KBM-7 (cell line): Measurements from ENCODE around the gene MOV10.

Experiments used
- DNase-seq: peaks from one replicate; pipeline ENCODE4 v3.0.0-alpha.2; 2015
- in situ Hi-C: fragments of 300-500 bp; cut with MboI; formaldehyde crosslinking; loops from 2 replicates; pipeline ENCODE4 v1.14.3; 2020; ENCODE audit warnings: low sequenced_read_pairs, low pct_unique_long_range_greater_than_20kb, mixed read lengths

Gene MOV10

DNA sequence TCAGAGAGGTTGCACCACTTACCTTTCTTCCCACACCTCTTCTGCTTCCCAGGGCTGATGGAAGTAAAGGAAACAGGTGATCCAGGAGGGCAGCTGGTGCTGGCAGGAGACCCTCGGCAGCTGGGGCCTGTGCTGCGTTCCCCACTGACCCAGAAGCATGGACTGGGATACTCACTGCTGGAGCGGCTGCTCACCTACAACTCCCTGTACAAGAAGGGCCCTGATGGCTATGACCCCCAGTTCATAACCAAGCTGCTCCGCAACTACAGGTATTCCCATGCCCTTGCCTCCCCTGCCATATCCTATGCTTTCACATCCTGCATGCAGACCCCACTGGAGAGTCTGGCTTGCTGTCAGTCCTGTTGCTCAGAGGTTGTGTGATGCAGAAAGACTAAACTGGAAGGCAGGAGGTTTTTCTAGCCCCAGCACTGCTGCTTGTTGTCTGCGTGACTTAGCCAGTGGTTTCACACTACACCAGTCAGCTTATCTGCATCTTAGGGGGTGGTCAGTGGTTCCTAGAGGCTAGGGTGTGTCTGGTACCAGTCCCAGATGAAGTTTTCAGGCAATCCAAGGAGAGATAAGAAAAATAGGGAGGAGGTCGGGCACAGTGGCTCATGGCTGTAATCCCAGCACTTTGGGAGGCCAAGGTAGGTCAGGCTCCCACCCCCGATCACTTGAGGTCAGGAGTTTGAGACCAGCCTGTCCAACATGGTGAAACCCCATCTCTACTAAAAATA lies 22.3 kb downstream of the MOV10 start:
- in situ Hi-C loops = no loop called here
- DNase-seq = no peak

DNA sequence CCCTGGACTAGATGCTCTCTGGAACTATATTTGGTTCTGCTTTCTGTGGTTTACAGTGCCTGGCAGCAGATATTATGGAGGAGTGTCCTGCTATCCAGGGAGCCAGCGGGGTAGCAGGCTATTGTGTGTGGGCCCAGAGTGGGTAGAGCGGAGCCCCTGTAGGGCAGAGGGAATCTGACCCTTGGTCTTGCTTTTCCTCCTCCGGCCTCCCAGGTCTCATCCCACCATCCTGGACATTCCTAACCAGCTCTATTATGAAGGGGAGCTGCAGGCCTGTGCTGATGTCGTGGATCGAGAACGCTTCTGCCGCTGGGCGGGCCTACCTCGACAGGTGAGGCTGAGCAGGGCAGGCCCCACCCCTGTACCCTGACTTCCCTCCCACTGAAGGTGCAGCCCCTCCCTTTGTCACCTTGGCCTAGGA lies 23.3 kb downstream of the MOV10 start:
- in situ Hi-C loops = no loop called here

DNA sequence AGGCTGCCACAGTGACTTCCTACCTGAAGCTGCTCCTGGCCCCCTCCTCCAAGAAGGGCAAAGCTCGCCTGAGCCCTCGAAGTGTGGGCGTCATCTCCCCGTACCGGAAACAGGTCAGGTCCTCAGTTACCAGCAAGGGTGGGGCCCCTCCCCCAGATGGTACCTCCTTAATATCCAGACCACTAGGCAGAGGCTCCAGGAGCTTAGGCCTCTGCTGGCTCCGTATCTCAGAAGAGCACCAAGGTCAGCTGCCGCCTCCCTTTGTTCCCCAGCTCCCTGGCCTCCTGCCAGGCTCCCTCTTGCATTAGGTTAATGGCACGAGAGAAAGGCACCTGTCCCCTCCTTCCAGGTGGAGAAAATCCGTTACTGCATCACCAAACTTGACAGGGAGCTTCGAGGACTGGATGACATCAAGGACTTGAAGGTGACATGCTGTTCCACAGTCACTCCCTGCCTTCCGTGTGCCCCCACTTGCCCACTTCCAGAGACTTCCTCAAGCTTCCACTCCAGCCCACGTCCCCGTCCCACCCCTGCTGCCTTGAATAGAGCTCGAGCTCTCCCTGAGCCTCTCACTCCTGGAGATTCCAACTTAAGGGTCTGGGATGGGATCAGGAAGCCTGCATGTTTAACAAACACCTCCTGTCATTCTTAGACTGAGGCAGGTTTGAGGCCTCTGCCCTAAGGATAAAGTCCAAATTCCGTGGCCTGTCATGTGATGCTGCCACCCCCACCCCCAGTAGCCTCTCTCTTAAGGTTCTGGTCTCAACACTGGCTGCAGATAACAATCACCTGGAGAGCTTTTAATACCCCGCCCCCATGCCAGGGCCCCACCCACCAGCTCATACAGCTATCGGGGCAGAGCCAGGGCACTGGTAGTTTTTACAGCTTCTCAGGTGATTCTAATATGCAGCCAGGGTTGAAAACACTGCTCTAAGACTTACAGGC lies 24.2 kb downstream of the MOV10 start:
- no peak for DNase-seq
- in situ Hi-C loops = no loop called here

More for the DNA sequence above, 23.3 kb downstream of the MOV10 start:
- no peak for DNase-seq

DNA sequence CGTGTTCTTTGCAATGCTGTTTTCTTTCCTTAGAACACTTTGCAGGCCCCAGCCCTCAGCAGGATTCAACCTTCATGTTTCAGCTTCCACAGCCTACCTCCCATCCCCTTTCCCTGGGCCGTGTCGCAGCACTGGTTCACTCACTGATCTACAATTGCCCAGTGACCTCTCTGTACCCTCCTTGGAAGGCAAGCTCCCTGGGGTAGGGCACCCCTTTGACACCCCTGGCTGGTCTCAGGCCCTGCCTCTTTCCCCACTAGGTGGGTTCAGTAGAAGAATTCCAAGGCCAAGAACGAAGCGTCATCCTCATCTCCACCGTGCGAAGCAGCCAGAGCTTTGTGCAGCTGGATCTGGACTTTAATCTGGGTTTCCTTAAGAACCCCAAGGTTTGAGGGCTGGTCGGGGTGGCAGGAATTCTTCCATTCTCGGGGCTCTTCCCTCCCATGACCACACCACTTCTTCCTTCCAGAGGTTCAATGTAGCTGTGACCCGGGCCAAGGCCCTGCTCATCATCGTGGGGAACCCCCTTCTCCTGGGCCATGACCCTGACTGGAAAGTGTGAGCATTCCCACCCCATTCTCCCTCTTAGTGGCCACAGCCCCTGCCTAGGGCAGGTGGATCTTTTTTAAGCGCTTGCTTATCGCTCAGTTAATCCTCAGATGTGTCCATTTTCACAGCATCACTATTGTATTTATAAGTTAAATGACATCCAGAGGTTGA lies 25.1 kb downstream of the MOV10 start:
- in situ Hi-C loops = no loop called here

DNA sequence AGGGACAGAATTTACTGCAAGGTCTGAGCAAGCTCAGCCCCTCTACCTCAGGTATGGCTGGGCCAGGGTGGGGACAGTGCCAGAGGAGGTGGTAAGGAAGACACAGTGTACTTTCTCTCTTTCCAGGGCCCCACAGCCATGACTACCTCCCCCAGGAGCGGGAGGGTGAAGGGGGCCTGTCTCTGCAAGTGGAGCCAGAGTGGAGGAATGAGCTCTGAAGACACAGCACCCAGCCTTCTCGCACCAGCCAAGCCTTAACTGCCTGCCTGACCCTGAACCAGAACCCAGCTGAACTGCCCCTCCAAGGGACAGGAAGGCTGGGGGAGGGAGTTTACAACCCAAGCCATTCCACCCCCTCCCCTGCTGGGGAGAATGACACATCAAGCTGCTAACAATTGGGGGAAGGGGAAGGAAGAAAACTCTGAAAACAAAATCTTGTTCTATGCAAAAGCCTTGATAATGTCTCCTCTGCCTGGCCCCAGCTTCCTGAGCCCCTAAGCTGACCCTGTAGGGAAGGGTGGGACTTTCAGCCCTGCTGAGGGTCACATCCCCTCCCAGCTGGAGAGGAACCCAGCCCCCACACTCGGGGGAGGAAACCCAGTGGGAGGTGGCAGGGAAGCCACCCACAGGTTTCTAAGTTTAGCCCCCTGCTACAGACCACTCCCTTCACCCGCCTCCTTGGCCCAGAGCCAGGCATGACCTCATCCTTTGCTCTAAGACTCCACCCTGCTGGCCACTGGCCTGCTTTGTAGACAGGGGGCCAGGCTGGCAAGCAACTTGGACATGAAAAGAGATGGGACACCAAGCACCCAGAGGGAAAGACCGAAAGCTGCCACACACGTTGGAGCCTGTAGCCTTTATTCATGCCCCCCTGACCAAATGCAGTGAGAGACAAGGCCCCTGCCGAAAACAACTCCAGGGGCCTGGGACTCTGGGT lies 26.1 kb downstream of the MOV10 start:
- DNase-seq = peak; percentile 97
- in situ Hi-C loops = no loop called here

More for the DNA sequence above, 25.1 kb downstream of the MOV10 start:
- no peak for DNase-seq

DNA sequence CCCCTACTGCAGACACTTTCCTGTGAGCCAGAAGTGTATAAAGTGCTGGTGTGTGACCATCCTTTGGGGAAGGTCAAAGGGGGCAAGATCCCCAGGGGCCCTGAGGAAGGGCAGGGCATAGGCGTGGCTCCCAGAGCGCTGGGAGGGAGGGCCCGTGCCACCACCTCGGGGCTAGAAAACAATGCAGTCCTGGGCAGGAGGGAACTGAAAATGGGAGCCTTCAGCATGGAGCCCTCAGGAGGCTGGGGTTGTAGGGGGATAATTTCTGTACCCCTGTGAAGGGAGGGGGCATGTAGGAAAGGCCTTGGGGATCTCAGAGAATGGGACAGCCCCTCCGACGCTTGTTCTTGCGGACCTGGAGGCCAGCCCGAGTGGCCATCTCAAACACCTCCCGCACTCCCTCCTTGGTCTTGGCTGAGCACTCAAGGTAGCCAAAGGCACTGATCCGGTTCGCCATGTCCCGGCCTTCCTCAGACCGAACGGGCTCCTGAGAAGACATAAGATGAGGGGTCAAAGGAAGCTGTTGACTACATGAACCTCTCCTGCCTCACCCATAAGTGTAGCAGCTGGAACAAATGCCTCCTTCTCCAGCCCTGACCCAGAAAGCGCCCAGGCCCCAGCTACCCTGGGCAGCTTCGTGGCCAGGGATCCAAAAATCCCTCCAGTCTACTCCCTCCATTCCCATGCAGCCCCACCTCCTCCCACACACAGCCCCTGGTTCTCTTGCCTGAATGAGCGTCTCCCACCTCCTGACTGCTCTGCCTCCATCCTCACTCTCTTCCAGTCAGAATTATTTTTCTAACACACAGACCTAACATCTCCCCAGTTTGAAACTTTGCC lies 27.0 kb downstream of the MOV10 start:
- in situ Hi-C loops = no loop called here
- DNase-seq = no peak

DNA sequence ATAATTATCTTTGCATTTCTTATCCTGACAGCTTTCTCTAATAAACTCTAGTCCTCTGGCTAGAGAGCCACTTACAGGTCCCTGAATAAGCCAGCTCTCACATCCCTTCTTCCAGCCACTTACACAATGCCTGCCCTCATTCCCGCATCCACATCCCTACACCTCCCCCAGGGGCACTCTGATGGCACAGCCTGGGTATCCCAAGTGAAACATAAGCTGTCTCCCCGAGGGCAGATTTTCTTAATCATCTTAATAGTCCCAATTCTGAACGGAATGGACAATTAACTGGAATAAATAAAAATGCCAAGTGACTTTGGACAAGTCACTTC lies 27.6 kb downstream of the MOV10 start:
- in situ Hi-C loops = no loop called here
- no peak for DNase-seq

DNA sequence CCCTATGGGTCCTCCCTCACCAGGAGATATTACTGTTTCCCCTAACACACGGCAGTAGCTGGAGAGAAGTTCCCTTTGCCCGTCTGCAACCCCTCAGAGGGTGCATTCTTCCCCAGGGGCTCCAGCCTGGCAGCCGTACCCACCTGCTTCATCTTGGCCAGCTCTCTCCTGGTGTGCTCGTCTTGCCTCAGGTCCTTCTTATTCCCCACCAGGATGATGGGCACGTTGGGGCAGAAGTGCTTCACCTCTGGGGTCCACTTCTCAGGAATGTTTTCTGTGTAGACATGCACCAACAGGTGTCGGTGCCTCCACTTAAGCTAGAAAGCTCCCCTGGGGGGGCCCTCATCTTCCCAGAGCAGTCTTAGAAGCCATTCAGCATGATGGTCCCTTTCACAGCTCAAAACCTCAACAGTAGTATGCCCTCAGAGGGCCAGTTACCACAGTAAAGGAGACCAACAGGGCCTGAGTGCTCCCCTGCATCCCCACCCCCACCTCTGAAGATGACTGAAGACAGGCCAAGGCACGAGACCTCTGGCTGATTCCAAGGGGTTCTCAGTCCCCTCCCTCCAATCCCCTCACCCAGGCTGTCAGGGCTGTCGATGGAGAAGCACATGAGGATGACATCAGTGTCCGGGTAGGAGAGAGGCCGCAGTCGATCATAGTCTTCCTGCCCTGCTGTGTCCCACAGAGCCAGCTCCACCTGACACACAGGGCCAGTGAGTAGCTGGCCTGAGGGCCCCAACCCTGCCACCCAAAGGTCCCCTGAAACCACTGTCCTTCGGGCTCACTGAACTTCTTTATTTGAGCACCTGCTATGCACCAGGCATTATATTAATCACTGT lies 28.2 kb downstream of the MOV10 start:
- DNase-seq = no peak
- in situ Hi-C loops = no loop called here

DNA sequence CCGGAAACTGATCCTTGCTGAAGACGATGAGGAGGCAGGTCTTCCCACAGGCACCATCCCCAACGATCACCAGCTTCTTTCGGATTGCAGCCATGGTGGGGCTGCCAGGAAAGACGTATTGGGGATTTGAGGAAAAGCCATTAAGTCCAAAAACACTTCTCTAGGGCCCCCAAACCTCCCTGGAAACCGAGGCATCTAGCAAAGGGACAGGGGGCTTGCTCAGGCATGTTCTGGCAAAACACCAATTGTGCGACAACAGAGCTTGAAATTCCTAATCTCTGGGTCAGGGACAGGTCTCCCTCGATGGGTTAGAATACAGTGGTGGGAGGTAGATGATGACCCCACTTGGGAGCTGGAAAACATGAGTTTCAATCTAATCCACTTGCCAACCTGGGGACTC lies 29.2 kb downstream of the MOV10 start:
- in situ Hi-C loops = no loop called here
- DNase-seq = no peak

DNA sequence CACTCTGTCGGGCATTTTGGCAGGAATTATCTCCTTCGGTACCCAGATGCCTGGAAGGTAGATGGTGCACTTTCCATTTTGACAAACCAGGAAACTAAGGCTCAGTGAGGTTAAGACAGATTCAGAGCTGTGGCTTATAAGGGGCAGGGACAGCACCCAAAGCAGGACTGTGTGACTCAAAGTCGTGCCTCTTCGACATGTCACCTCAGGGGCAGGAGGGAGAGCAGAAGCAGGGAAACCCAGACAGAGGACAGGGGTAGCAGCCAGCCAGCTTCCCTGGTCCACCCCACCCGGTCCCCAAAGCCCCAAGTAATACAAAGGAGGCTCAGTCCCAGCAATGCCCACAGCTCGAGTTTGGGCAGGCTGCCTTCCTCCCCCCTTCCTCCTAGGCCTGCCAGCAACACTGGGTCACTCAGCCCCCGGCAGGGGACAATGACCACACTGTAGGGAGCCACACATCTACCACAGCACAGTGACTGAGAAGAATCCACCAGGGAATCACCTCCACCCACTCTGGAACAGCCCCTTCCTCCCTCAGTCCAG lies 30.0 kb downstream of the MOV10 start:
- in situ Hi-C loops = no loop called here
- no peak for DNase-seq

DNA sequence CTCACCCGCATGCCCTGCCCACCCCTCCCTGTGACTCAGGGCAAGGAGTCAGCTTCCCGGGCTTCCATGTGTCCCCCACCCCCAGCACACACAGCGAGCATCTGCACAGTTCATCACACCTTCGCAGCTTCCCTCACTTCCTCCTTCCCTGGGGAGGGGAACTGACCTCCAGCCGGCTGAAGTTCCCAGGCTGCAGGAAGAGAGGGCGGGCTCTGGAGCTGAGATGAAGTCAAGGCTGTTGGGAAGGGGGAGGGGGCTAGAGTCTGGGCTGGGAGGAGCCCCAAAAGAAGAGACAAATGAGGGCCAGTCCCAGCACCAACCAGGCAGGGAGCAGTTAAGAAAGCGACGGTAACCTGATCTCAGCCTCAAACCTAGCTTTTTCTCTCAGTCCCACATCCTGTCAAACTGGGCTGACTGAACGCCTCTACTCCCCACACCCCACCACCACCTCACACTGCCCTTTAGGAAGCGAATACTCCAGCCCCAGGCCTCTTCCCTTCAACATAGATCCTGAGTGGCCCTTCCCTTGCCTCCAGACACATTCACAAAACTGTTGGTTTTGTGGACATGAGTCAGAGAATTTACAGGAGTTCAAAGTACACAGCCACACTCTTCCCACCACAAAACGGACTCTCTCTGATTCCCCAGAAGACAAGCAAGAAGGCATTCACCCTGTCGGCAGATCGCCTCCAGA lies 30.6 kb downstream of the MOV10 start:
- in situ Hi-C loops = no loop called here
- peak; percentile 99 for DNase-seq

DNA sequence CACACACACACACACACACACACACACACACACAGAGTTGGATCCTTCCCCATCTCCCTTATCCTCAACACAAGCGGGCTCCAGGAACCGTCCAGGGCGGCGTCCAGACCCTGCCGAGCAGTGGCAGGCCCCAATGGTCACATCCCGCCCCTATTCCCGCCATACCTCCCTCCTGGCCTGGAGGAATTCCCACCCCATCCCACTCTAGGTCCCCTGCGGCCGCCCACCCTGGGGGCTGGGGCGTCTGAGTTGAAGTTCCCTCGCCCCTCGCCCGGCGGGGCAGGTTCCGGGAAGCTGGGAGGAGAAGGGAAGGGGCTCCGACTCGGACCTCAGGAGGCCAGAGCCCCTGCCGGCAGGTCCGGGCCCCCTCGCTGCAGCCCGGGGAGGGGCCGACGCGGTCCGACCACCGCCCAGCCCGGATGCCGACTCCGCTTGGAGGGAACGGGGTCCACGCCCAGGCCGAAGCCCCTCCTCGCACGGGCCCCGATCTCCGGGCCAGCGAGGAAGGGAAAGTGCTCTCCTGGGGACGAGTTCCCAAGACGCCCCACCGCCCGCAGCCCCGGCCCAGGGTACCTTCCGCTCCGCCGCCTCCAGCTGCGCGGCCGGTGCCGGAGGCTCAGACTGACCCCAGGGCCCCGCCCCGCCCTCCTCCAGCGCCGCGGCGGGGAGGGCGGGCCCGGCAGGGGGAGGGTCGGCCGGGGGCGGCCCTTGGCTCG lies 32.2 kb downstream of the MOV10 start, which contains the start of gene RHOC:
Gene RHOC (minus strand): TSS at position 623 of the 716 bp plus-strand sequence. CDS start 3,328 bp downstream, outside the sequence.
- in situ Hi-C loops = no loop called here
- no peak for DNase-seq

DNA sequence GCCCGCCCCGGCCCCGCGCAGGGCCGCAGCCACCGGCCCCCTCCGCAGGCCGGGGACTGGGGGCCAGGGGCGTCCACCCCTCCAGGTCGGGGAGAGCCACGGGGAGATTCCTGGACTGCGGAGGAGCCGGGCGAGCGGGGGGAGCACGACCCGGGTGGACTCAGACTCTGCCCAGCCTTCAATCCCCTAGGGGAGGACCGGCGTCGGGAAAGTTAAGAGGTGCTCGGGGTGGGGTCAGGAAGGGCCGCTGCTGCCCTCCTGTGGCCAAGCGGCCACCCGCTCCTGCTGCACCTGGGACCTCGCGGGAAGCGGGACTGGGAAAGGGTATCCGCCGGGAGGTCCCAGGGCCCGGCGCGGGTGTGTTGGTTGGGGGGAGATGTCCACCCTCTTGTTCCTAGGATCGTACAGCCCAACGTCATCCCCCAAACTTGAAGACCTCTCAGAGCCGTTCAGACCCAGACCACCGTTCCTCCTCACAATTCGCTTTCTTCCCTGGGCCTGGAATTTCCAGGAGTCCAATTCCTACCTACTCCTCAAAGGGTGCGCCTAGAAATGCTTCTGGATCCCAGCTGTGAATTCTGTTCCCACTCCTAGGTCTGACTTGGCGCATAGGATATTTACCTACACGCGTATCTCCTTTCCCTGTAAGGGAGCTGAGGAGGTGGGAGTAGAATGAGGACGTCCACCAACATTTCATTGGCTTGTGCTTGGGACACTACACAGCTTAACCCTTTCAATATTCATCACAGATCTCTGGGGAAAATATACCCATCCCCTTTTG lies 33.0 kb downstream of the MOV10 start:
- in situ Hi-C loops = no loop called here

DNA sequence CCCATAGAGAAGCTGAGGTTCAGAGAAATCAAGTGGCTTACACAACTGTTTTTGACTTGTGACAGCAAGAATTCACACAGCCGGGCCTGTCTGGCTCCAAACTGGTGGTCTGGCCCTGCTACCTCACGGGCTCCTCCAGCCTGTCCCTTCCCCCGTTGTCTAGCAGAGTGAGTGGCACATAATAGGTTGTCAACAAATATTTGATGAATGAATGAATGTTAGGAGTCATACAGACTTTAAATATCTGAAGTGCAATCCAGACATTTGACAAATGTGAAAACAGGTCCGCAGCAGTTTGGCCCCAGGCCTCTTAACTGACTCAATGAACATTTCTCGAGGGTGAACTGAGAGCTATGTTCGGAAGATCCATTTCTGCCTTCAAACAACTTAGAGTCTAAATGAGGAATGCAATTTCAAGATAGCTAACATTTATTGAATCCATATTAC lies 33.6 kb downstream of the MOV10 start:
- in situ Hi-C loops = no loop called here

More for the DNA sequence above, 33.0 kb downstream of the MOV10 start:
- peak; percentile 92 for DNase-seq

DNA sequence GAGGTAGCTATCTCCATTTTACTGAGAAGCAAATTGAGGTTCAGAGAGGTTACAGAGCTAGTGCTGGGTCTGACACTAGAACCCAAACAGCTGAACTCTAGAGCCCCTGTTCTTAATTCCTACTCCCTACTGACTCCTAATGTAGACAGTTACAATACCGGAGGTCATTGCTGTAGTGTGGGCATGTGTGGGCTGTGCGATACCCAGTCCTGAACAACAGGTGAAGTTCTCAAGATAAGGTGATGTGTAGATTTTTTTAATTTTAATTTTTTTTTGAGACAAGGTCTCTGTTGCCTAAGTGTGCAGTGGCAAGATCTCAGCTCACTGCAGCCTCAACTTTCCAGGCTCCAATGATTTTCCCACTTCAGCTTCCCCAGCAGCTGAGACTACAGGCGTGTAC lies 34.0 kb downstream of the MOV10 start:
- no peak for DNase-seq
- in situ Hi-C loops = no loop called here

More for the DNA sequence above, 33.6 kb downstream of the MOV10 start:
- no peak for DNase-seq
